ENCODE data around the gene MON2. TPM values are rescaled to one million over a fixed set of nuclear protein-coding genes. Genes with fewer than 3 reads are reported as not detected.
"Not testable (repeated sequence)": the region's sequence is repeated elsewhere in the genome, so short reads cannot be mapped to it uniquely, and the experiment has no call there.

Gene MON2
- total RNA-seq, 1 experiment from 2014 or later, result 89.5 TPM

DNA sequence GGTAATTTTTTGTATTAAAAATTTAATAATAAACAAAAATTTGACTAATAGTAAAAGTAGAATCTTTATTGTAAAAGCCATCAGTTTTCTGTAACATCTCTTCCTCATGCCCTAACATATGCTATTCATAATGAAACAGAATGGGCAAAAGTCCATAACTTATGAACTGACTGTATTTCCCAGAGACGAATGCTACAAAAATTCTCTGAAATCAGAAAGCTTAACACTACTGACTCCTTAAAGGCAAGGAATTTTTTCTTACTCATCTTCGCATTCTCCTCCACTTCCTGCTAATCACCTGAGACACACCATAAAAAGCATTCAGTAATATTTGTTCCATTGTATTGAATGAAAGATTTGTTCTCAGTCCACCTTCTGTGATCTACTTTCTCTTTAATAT is 17.6 kb downstream of the MON2 start:
- Histone ChIP-seq H3K36me3 (ENCODE audit: insufficient read depth, low read length) (peaks cover 37% of the 10 kb centered on the region), H2AFZ (ENCODE audit: low read length) (no peak overlapping the region), H3K27ac (ENCODE audit: low read length) (no peak overlapping the region), H4K20me1 (ENCODE audit: insufficient read depth, low read depth, low read length) (no peaks in the 10 kb centered on the region), H3K4me3 (ENCODE audit: low read length) (no peak overlapping the region), H3K79me2 (ENCODE audit: low read length) (peaks cover 93% of the 10 kb centered on the region), H3K9me2 (replicated peaks; ENCODE audit: insufficient read depth, low read length) (no peaks in the 10 kb centered on the region), H3K27me3 (ENCODE audit: low read length) (no peaks in the 10 kb centered on the region), H3K9me3 (ENCODE audit: low read length) (no peaks in the 10 kb centered on the region), H3K4me1 (ENCODE audit: low read length) (no peaks in the 10 kb centered on the region), H3K4me2 (ENCODE audit: low read depth, low read length, poor library complexity, severe bottlenecking) (no peak overlapping the region), H3K9ac (ENCODE audit: low read length) (no peak overlapping the region)
- no peak for DNase-seq

DNA sequence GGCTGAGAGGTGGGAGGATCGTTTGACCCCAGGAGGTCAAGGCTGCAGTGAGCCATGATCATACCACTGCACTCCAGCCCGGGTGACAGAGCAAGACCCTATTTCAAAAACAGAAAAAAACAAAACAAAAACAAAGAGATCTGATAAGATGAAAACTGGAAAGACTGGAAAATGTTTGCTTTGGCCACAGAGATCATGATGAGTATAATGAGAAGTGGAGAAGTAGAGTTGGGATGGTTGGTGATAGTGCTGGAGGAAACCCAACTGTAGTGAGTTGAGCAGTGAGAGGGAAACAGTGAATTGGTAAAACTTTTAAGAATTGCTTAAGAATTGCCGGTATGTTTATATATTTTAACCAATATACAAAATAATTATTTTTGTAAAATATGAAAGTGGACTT is 39.2 kb downstream of the MON2 start:
- DNase-seq, result no peak
- H2AFZ ChIP-seq (ENCODE audit: low read length), result no peak overlapping the region
- no peaks in the 10 kb centered on the region for H3K27me3 ChIP-seq (ENCODE audit: low read length)
- H3K4me2 ChIP-seq (ENCODE audit: low read depth, low read length, poor library complexity, severe bottlenecking), result no peak overlapping the region
- peaks cover 30% of the 10 kb centered on the region for H3K79me2 ChIP-seq (ENCODE audit: low read length)
- H3K27ac ChIP-seq (ENCODE audit: low read length), result no peak overlapping the region
- no peak overlapping the region for H3K9ac ChIP-seq (ENCODE audit: low read length)
- no peaks in the 10 kb centered on the region for H3K4me1 ChIP-seq (ENCODE audit: low read length)
- no peaks in the 10 kb centered on the region for H3K9me2 ChIP-seq (replicated peaks; ENCODE audit: insufficient read depth, low read length)
- H3K36me3 ChIP-seq (ENCODE audit: insufficient read depth, low read length), result peaks cover 42% of the 10 kb centered on the region
- no peaks in the 10 kb centered on the region for H3K9me3 ChIP-seq (ENCODE audit: low read length)
- H4K20me1 ChIP-seq (ENCODE audit: insufficient read depth, low read depth, low read length), result no peaks in the 10 kb centered on the region
- H3K4me3 ChIP-seq (ENCODE audit: low read length), result no peak overlapping the region

DNA sequence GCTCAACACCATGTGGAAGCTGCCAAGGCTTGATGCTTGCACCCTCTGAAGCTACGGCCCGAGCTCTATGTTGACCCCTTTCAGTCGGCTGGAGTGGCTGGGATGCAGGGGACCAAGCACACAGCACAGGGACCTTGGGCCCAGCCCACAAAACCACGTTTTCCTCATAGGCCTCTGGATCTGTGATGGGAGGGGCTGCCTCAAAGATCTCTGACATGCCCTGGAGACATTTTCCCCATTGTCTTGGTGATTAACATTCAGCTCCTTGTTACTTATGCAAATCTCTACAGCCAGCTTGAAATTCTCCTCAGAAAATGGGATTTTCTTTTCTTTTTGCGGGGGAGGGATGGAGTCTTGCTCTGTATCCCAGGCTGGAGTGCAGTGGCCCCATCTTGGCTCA is 46.3 kb downstream of the MON2 start:
- no peaks in the 10 kb centered on the region for H3K4me1 ChIP-seq (ENCODE audit: low read length)
- H3K4me2 ChIP-seq (ENCODE audit: low read depth, low read length, poor library complexity, severe bottlenecking), result no peak overlapping the region
- no peak overlapping the region for H2AFZ ChIP-seq (ENCODE audit: low read length)
- H3K9ac ChIP-seq (ENCODE audit: low read length), result no peak overlapping the region
- H3K9me3 ChIP-seq (ENCODE audit: low read length), result no peaks in the 10 kb centered on the region
- H3K4me3 ChIP-seq (ENCODE audit: low read length), result no peak overlapping the region
- no peak for DNase-seq
- no peaks in the 10 kb centered on the region for H3K9me2 ChIP-seq (replicated peaks; ENCODE audit: insufficient read depth, low read length)
- H3K79me2 ChIP-seq (ENCODE audit: low read length), result peaks cover 5% of the 10 kb centered on the region; the same call in 1 of the 2 replicates
- H4K20me1 ChIP-seq (ENCODE audit: insufficient read depth, low read depth, low read length), result no peaks in the 10 kb centered on the region
- no peak overlapping the region for H3K27ac ChIP-seq (ENCODE audit: low read length)
- no peaks in the 10 kb centered on the region for H3K27me3 ChIP-seq (ENCODE audit: low read length)
- H3K36me3 ChIP-seq (ENCODE audit: insufficient read depth, low read length), result peaks cover 26% of the 10 kb centered on the region

- H3K36me3 ChIP-seq (ENCODE audit: insufficient read depth, low read length), result peaks cover 18% of the 10 kb centered on the region
- H3K27ac ChIP-seq (ENCODE audit: low read length); H3K9me2 ChIP-seq (replicated peaks; ENCODE audit: insufficient read depth, low read length); H3K4me1 ChIP-seq (ENCODE audit: low read length); H3K79me2 ChIP-seq (ENCODE audit: low read length); H4K20me1 ChIP-seq (ENCODE audit: insufficient read depth, low read depth, low read length); H3K9me3 ChIP-seq (ENCODE audit: low read length); H3K27me3 ChIP-seq (ENCODE audit: low read length); DNase-seq; H2AFZ ChIP-seq (ENCODE audit: low read length); H3K4me2 ChIP-seq (ENCODE audit: low read depth, low read length, poor library complexity, severe bottlenecking); H3K9ac ChIP-seq (ENCODE audit: low read length); H3K4me3 ChIP-seq (ENCODE audit: low read length): not testable (repeated sequence)
Observed at GRCh38 chr12:62514080-62514479, 47.5 kb downstream of the MON2 start.

- Histone ChIP-seq H3K36me3 (ENCODE audit: insufficient read depth, low read length) (no peaks in the 10 kb centered on the region), H4K20me1 (ENCODE audit: insufficient read depth, low read depth, low read length) (no peaks in the 10 kb centered on the region), H2AFZ (ENCODE audit: low read length) (no peak overlapping the region), H3K4me2 (ENCODE audit: low read depth, low read length, poor library complexity, severe bottlenecking) (no peak overlapping the region), H3K9ac (ENCODE audit: low read length) (no peak overlapping the region), H3K9me2 (replicated peaks; ENCODE audit: insufficient read depth, low read length) (no peaks in the 10 kb centered on the region), H3K27ac (ENCODE audit: low read length) (no peak overlapping the region), H3K4me1 (ENCODE audit: low read length) (no peaks in the 10 kb centered on the region), H3K27me3 (ENCODE audit: low read length) (no peaks in the 10 kb centered on the region), H3K4me3 (ENCODE audit: low read length) (no peak overlapping the region), H3K9me3 (ENCODE audit: low read length) (no peaks in the 10 kb centered on the region), H3K79me2 (ENCODE audit: low read length) (no peaks in the 10 kb centered on the region)
- no peak for DNase-seq
Observed at GRCh38 chr12:62516927-62517326, 50.3 kb downstream of the MON2 start.

DNA sequence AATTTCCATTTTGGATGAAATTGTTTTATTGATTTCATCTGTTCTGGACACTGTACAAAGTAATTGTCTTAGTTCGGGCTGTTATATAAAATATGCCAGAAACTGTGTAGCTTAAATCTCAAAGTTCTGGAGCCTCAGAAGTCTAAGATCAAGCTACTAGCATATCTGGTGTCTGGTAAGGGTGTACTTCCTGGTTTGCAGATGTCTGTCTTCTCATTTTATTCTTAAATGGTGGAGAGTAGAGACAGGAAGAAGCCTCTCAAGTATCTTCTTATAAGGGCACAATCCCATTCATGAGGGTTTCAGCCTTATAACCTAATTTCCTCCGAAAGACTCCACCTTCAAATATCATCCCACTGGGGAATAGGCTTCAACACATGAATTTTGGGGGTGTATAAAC is 51.3 kb downstream of the MON2 start:
- no peaks in the 10 kb centered on the region for H3K79me2 ChIP-seq (ENCODE audit: low read length)
- no peak for DNase-seq
- no peaks in the 10 kb centered on the region for H3K36me3 ChIP-seq (ENCODE audit: insufficient read depth, low read length)
- H3K27ac ChIP-seq (ENCODE audit: low read length), result no peak overlapping the region
- H3K9me2 ChIP-seq (replicated peaks; ENCODE audit: insufficient read depth, low read length), result no peaks in the 10 kb centered on the region
- H3K27me3 ChIP-seq (ENCODE audit: low read length), result no peaks in the 10 kb centered on the region
- no peaks in the 10 kb centered on the region for H3K4me1 ChIP-seq (ENCODE audit: low read length)
- no peak overlapping the region for H3K4me3 ChIP-seq (ENCODE audit: low read length)
- no peaks in the 10 kb centered on the region for H4K20me1 ChIP-seq (ENCODE audit: insufficient read depth, low read depth, low read length)
- H3K4me2 ChIP-seq (ENCODE audit: low read depth, low read length, poor library complexity, severe bottlenecking), result no peak overlapping the region
- no peak overlapping the region for H2AFZ ChIP-seq (ENCODE audit: low read length)
- H3K9ac ChIP-seq (ENCODE audit: low read length), result no peak overlapping the region
- H3K9me3 ChIP-seq (ENCODE audit: low read length), result no peaks in the 10 kb centered on the region

GRCh38 chr12:62519043-62519442 is 52.4 kb downstream of the MON2 start:
- H3K36me3 ChIP-seq (ENCODE audit: insufficient read depth, low read length), result no peaks in the 10 kb centered on the region
- H3K9me3 ChIP-seq (ENCODE audit: low read length), result no peaks in the 10 kb centered on the region
- H3K27me3 ChIP-seq (ENCODE audit: low read length), result no peaks in the 10 kb centered on the region
- no peak overlapping the region for H3K4me2 ChIP-seq (ENCODE audit: low read depth, low read length, poor library complexity, severe bottlenecking)
- H3K9me2 ChIP-seq (replicated peaks; ENCODE audit: insufficient read depth, low read length), result no peaks in the 10 kb centered on the region
- H3K79me2 ChIP-seq (ENCODE audit: low read length), result no peaks in the 10 kb centered on the region
- no peaks in the 10 kb centered on the region for H4K20me1 ChIP-seq (ENCODE audit: insufficient read depth, low read depth, low read length)
- H3K4me1 ChIP-seq (ENCODE audit: low read length), result no peaks in the 10 kb centered on the region
- DNase-seq, result no peak
- H2AFZ ChIP-seq (ENCODE audit: low read length), result no peak overlapping the region
- no peak overlapping the region for H3K27ac ChIP-seq (ENCODE audit: low read length)
- H3K9ac ChIP-seq (ENCODE audit: low read length), result no peak overlapping the region
- no peak overlapping the region for H3K4me3 ChIP-seq (ENCODE audit: low read length)

DNA sequence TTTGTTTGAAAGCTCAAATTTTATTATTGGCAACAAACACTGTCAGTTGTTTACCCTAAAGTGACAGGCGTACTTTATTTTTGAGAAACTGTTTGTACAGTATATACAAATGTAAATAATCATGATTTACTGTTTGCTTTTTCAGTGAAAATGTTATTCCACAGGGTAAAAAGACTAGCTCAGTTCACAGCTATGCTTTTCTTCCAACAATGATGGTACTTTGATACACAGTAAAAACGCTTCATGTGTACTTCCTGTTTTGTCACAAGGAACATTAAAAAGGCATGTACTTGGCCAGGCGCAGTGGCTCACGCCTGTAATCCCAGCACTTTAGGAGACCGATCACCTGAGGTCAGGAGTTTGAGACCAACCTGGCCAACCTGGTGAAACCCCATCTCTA is 53.7 kb downstream of the MON2 start:
- no peaks in the 10 kb centered on the region for H3K79me2 ChIP-seq (ENCODE audit: low read length)
- DNase-seq, result no peak
- no peak overlapping the region for H2AFZ ChIP-seq (ENCODE audit: low read length)
- no peaks in the 10 kb centered on the region for H3K9me2 ChIP-seq (replicated peaks; ENCODE audit: insufficient read depth, low read length)
- H3K27ac ChIP-seq (ENCODE audit: low read length), result no peak overlapping the region
- no peaks in the 10 kb centered on the region for H3K27me3 ChIP-seq (ENCODE audit: low read length)
- no peaks in the 10 kb centered on the region for H3K36me3 ChIP-seq (ENCODE audit: insufficient read depth, low read length)
- no peaks in the 10 kb centered on the region for H3K9me3 ChIP-seq (ENCODE audit: low read length)
- no peak overlapping the region for H3K4me3 ChIP-seq (ENCODE audit: low read length)
- H4K20me1 ChIP-seq (ENCODE audit: insufficient read depth, low read depth, low read length), result no peaks in the 10 kb centered on the region
- no peak overlapping the region for H3K4me2 ChIP-seq (ENCODE audit: low read depth, low read length, poor library complexity, severe bottlenecking)
- H3K9ac ChIP-seq (ENCODE audit: low read length), result no peak overlapping the region
- peaks cover 6% of the 10 kb centered on the region for H3K4me1 ChIP-seq (ENCODE audit: low read length)

DNA sequence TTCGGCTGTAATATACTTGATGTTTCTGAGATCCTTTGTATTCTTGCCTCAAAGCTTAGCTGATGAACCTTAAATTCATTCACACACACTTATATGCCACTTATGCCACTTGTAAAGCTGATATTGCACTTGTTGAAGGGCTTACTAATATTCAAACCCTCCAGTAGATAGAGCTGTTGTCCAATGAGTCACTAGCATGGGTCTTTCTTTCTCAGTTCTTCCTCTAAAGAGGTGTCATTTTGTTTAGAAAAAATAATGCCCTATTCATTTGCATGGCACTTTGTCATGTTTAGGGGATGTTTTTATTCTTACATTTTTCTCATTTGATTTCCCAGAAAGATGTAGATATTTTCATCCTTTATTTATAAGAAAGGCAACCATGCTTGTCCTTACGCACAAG is 56.4 kb downstream of the MON2 start:
- H3K79me2 ChIP-seq (ENCODE audit: low read length), result peaks cover 7% of the 10 kb centered on the region
- H3K4me1 ChIP-seq (ENCODE audit: low read length), result peaks cover 21% of the 10 kb centered on the region
- H4K20me1 ChIP-seq (ENCODE audit: insufficient read depth, low read depth, low read length), result no peaks in the 10 kb centered on the region
- no peak for DNase-seq
- H3K9me2 ChIP-seq (replicated peaks; ENCODE audit: insufficient read depth, low read length), result no peaks in the 10 kb centered on the region
- H2AFZ ChIP-seq (ENCODE audit: low read length), result no peak overlapping the region
- H3K4me2 ChIP-seq (ENCODE audit: low read depth, low read length, poor library complexity, severe bottlenecking), result no peak overlapping the region
- no peaks in the 10 kb centered on the region for H3K9me3 ChIP-seq (ENCODE audit: low read length)
- H3K27ac ChIP-seq (ENCODE audit: low read length), result no peak overlapping the region
- no peak overlapping the region for H3K9ac ChIP-seq (ENCODE audit: low read length)
- H3K4me3 ChIP-seq (ENCODE audit: low read length), result no peak overlapping the region
- no peaks in the 10 kb centered on the region for H3K36me3 ChIP-seq (ENCODE audit: insufficient read depth, low read length)
- no peaks in the 10 kb centered on the region for H3K27me3 ChIP-seq (ENCODE audit: low read length)

All from Karpas-422 (cell line).